SJSA1 (cell line): ENCODE results near the gene CDKAL1. TPM values are rescaled to one million over a fixed set of nuclear protein-coding genes. Genes with fewer than 3 reads are reported as not detected.
"Not testable (repeated sequence)": the region's sequence is repeated elsewhere in the genome, so short reads cannot be mapped to it uniquely, and the experiment has no call there.

Experiments used
- DNase-seq, 2 experiments: peaks; one replicate each; pipeline ENCODE4 v3.0.0-alpha.2; 2015 to 2020; ENCODE audit warnings: low spot score in 2 of 2, low read depth in 1 of 2
- H3K27ac ChIP-seq: fragments of 250-450 bp; sonication (Bioruptor Pico); 2 replicates; pipeline ENCODE4 v1.5.1; 2020; ENCODE audit warnings: mild to moderate bottlenecking, moderate library complexity
- H3K27me3 ChIP-seq: fragments of 250-450 bp; sonication (Bioruptor Pico); replicated peaks from 2 replicates; pipeline ENCODE4 v1.5.1; 2020; ENCODE audit warnings: mild to moderate bottlenecking, moderate library complexity
- H3K36me3 ChIP-seq: fragments of 250-450 bp; sonication (Bioruptor Pico); 2 replicates; pipeline ENCODE4 v1.5.1; 2020; ENCODE audit warnings: mild to moderate bottlenecking
- H3K4me1 ChIP-seq: fragments of 250-450 bp; sonication (Bioruptor Pico); replicated peaks from 2 replicates; pipeline ENCODE4 v1.6.1; 2021; ENCODE audit warnings: mild to moderate bottlenecking
- H3K4me3 ChIP-seq: fragments of 250-450 bp; sonication (Bioruptor Pico); 2 replicates; pipeline ENCODE4 v1.5.1; 2020; ENCODE audit warnings: mild to moderate bottlenecking
- H3K9me3 ChIP-seq: fragments of 250-450 bp; sonication (Bioruptor Pico); replicated peaks from 2 replicates; pipeline ENCODE4 v1.5.1; 2020; ENCODE audit warnings: mild to moderate bottlenecking
- total RNA-seq: library from RNA; depleted of rRNA; stranded (reverse); fragments of >200 nt; shearing (Covaris generic); gene quantifications from 2 replicates; pipeline ENCODE4 v1.2.3, GENCODE V29; 2014

The CDKAL1 gene
- total RNA-seq, 1 experiment from 2014 or later: 25.7 TPM

GRCh38 chr6:20816126-20816525 lies 281.9 kb downstream of the CDKAL1 start:
- Histone ChIP-seq H3K4me3 (no peak overlapping the region), H3K9me3 (no peaks in the 10 kb centered on the region), H3K27me3 (no peaks in the 10 kb centered on the region), H3K27ac (no peak overlapping the region), H3K4me1 (peaks cover 7% of the 10 kb centered on the region), H3K36me3 (no peaks in the 10 kb centered on the region)
- DNase-seq: no peak

GRCh38 chr6:20817806-20818320 lies 283.6 kb downstream of the CDKAL1 start:
- Histone ChIP-seq H3K27me3 (no peaks in the 10 kb centered on the region), H3K4me3 (no peak overlapping the region), H3K36me3 (no peaks in the 10 kb centered on the region), H3K9me3 (no peaks in the 10 kb centered on the region), H3K4me1 (no peaks in the 10 kb centered on the region), H3K27ac (no peak overlapping the region)
- no peak for DNase-seq

DNA sequence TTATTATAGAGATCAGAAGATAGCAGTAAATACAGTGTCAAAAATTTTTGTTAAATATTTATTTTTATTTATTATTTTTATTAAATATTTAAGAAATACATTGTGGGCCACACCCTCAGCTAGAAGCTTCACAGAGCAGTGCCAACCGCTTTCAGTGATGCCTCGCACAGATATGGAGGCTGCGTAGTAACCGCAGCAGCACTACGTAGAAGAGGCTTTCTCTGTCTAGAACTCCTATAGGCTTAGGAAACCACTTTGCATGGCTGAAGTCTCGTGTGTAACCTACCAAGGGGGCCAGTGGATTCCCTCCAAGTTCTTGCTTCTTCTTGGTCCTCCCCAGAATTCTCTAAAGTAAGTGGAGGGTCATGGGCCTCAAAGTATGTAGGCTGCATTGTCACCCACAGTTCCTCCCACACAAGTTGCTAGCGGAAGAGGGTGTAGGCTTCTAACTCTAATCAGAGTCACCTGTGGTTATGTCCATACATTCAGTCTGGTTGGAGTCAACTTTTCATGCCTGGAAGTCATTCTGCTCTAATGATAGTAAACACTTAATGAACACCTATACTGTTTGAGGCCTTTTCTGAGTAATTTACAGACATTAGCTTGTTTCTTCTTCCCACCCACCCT lies 285.6 kb downstream of the CDKAL1 start:
- H3K4me1 ChIP-seq: no peaks in the 10 kb centered on the region

GRCh38 chr6:20826378-20826777 lies 292.1 kb downstream of the CDKAL1 start:
- H3K4me3 ChIP-seq: no peak overlapping the region

More for the DNA sequence above, 285.6 kb downstream of the CDKAL1 start:
- H3K27ac ChIP-seq: no peak overlapping the region
- H3K9me3 ChIP-seq: no peaks in the 10 kb centered on the region
- H3K36me3 ChIP-seq: no peaks in the 10 kb centered on the region
- no peaks in the 10 kb centered on the region for H3K27me3 ChIP-seq
- no peak for DNase-seq
- H3K4me3 ChIP-seq: no peak overlapping the region

GRCh38 chr6:20827798-20828197 lies 293.5 kb downstream of the CDKAL1 start:
- Histone ChIP-seq H3K36me3 (no peaks in the 10 kb centered on the region), H3K4me1 (peaks cover 17% of the 10 kb centered on the region), H3K4me3 (no peak overlapping the region), H3K27ac (no peak overlapping the region), H3K27me3 (no peaks in the 10 kb centered on the region), H3K9me3 (no peaks in the 10 kb centered on the region)
- no peak for DNase-seq

More at GRCh38 chr6:20826378-20826777, 292.1 kb downstream of the CDKAL1 start:
- Histone ChIP-seq H3K4me1 (peaks cover 17% of the 10 kb centered on the region), H3K36me3 (no peaks in the 10 kb centered on the region), H3K27me3 (no peaks in the 10 kb centered on the region), H3K27ac (no peak overlapping the region), H3K9me3 (no peaks in the 10 kb centered on the region)
- DNase-seq: peak; percentile 40 to 59

DNA sequence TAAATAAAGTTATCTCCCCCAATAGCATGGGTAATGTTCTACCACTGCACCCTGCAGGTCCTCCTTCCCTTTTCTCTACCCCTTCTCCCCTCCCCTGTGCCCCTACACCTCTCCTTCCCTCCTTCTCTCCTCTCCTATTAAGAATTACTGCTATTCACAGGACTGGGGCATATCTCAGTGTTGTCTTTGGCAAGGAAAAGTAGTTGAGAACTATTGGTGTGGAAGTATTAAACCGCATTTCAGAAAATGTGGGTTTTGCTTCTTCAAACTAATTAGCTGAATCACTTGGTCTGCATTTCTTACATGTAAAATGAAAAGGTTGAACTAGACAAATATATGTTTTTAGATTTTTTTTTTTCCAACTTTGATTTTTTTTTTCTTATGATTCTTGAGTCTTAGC lies 296.3 kb downstream of the CDKAL1 start:
- no peaks in the 10 kb centered on the region for H3K27me3 ChIP-seq
- peaks cover 16% of the 10 kb centered on the region for H3K4me1 ChIP-seq
- H3K36me3 ChIP-seq: no peaks in the 10 kb centered on the region
- no peak for DNase-seq
- no peak overlapping the region for H3K27ac ChIP-seq
- no peak overlapping the region for H3K4me3 ChIP-seq
- H3K9me3 ChIP-seq: no peaks in the 10 kb centered on the region

DNA sequence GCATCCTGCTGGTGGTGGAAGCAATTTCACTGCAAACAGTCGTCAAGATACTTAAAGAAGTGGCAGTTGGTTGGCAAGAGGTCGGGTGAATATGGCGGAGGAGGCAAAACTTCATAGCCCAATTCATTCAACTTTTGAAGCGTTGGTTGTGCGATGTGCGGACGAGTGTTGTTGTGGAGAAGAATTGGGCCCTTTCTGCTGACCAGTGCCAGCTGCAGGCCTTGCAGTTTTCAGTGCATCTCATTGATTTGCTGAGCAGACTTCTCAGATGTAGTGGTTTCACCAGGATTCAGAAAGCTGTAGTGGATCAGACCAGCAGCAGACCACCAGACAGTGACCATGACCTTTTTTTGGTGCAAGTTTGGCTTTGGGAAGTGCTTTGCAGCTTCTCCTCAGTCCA lies 297.0 kb downstream of the CDKAL1 start:
- H3K36me3 ChIP-seq, H3K4me3 ChIP-seq, H3K4me1 ChIP-seq, H3K27ac ChIP-seq, H3K27me3 ChIP-seq, H3K9me3 ChIP-seq, DNase-seq: not testable (repeated sequence)

DNA sequence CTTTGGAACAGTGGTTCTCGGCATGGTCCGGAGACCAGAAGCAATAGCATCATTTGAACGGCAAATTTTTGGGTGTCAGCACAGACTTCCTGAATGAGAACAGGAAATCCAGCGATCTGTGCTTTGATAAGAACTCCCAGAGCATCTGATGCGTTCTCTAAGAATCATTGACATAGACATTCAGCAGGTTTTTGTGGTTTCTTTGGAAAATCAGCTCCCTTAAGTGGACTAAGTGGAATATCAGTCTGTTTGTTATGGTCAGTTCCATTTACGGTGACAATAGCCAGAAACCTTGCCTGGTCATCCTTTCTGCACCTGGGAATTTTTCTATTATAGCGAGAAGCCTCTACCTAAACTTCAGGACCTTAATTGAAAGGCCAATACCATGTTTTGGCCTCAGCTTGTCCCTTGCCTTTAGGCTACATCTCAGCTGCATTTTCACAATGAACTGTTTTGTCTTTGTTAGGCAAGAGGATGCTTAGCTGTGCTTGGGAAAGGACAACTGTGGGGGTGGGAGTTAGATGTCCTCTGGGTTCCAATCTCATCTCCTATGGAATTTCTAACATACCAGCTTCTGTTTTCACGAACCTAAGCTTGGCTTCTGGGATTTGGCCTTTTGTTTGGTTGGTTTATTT lies 299.7 kb downstream of the CDKAL1 start:
- no peak for DNase-seq
- Histone ChIP-seq H3K36me3 (no peaks in the 10 kb centered on the region), H3K27ac (no peak overlapping the region), H3K27me3 (no peaks in the 10 kb centered on the region), H3K4me1 (no peaks in the 10 kb centered on the region), H3K4me3 (no peak overlapping the region), H3K9me3 (no peaks in the 10 kb centered on the region)

GRCh38 chr6:20835315-20836010 lies 301.2 kb downstream of the CDKAL1 start:
- Histone ChIP-seq H3K36me3 (no peaks in the 10 kb centered on the region), H3K4me3 (no peak overlapping the region), H3K27ac (no peak overlapping the region), H3K4me1 (no peaks in the 10 kb centered on the region), H3K9me3 (no peaks in the 10 kb centered on the region), H3K27me3 (no peaks in the 10 kb centered on the region)
- no peak for DNase-seq

DNA sequence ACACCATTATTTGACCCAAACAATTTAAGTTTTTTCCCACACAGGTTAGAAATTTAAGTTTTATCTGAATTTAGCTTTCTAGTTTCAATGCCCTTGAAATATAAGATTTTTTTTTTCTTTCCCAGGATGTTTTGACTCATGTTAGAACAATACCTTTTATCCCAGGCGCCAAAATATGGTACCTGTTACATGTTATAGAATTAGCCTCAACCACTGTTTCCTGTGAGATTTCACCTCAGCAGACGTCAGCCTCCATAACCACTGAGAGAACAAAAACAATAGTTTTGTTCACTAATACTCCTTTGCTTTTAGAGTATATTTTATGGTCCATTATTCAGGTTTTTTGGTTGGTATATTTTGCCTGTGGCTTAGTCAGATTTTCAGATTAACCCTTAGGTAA lies 302.9 kb downstream of the CDKAL1 start:
- no peaks in the 10 kb centered on the region for H3K36me3 ChIP-seq
- H3K9me3 ChIP-seq: no peaks in the 10 kb centered on the region
- no peak for DNase-seq
- H3K27ac ChIP-seq: no peak overlapping the region
- H3K27me3 ChIP-seq: no peaks in the 10 kb centered on the region
- no peaks in the 10 kb centered on the region for H3K4me1 ChIP-seq
- H3K4me3 ChIP-seq: no peak overlapping the region

- H3K9me3 ChIP-seq: no peaks in the 10 kb centered on the region
- no peaks in the 10 kb centered on the region for H3K36me3 ChIP-seq
- no peak overlapping the region for H3K4me3 ChIP-seq
- no peaks in the 10 kb centered on the region for H3K27me3 ChIP-seq
- DNase-seq: no peak
- no peaks in the 10 kb centered on the region for H3K4me1 ChIP-seq
- H3K27ac ChIP-seq: no peak overlapping the region
Measured at GRCh38 chr6:20838113-20838512, 303.9 kb downstream of the CDKAL1 start.

DNA sequence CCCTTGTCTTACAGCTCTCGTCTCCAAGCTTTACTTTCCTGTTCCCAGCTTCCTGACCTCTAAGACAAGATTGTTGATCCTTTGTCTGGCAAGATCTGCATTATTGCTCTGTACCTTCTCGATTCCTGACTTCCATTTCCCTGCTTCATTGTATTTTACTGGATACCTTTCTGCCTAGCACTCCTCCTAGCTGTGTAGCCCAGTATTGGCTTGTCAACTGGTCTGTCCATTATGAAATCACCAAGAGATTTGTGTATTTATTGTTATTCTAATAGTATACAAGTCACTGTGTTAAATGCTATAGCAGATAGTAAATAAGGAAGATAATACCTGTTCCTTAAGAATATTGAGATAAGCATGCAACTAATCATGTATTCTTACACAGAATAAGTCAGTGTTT lies 305.4 kb downstream of the CDKAL1 start:
- Histone ChIP-seq H3K27ac (no peak overlapping the region), H3K27me3 (no peaks in the 10 kb centered on the region), H3K9me3 (no peaks in the 10 kb centered on the region), H3K36me3 (no peaks in the 10 kb centered on the region), H3K4me3 (no peak overlapping the region), H3K4me1 (no peaks in the 10 kb centered on the region)
- no peak for DNase-seq

DNA sequence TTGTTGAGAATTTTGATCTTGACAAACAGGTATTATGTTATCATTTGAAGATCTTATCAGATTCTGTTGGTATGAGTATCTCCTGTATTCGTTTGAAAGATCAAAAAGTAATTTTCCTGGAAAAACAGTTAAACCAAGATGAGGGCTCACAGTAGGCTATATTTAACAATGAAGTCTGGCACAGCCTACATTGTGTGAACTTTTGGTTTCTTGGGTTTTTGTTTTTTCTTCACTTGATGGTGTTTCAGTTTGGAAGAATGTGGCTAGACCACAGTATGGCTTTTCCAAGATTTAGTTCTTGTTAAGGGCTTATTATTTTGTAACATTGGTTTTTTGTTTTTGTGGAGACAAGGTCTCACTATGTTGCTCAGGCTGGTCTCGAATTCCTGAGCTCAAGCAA lies 306.4 kb downstream of the CDKAL1 start:
- Histone ChIP-seq H3K4me3 (no peak overlapping the region), H3K27me3 (no peaks in the 10 kb centered on the region), H3K4me1 (no peaks in the 10 kb centered on the region), H3K9me3 (no peaks in the 10 kb centered on the region), H3K27ac (no peak overlapping the region), H3K36me3 (no peaks in the 10 kb centered on the region)
- DNase-seq: no peak

DNA sequence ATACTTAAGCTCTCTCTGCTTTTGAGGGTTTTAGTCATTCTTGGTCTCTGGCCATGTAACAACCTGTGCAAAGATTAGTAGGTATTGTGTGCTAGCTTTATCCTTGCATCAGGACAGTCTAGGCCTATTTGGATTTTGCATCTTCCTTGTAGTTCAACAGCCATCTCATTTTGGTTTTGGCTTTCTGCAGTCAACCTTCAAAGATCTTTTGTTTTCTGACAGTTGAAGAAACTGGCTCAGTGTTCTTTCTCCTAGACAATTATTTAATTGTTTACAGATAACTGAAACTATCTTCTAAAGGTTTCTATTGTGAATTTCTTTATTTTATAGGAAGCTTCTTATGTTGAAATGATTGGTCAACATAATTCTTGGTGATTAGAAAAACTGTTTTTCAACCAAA lies 307.5 kb downstream of the CDKAL1 start:
- H3K4me3 ChIP-seq: no peak overlapping the region
- no peaks in the 10 kb centered on the region for H3K36me3 ChIP-seq
- no peak overlapping the region for H3K27ac ChIP-seq
- no peak for DNase-seq
- H3K27me3 ChIP-seq: no peaks in the 10 kb centered on the region
- no peaks in the 10 kb centered on the region for H3K9me3 ChIP-seq
- H3K4me1 ChIP-seq: no peaks in the 10 kb centered on the region
